Activated naive CD8-positive, alpha-beta T cell treated with anti-CD3 and anti-CD28 coated beads for 36 hours (primary cell): ENCODE measurements around the gene NOCT. TPM values are rescaled to one million over a fixed set of nuclear protein-coding genes. Genes with fewer than 3 reads are reported as not detected.
"Not testable (repeated sequence)": the region's sequence is repeated elsewhere in the genome, so short reads cannot be mapped to it uniquely, and the experiment has no call there.

ENCODE experiments used
- DNase-seq: peaks from one replicate; pipeline ENCODE4 v3.0.0; 2021
- H3K27ac Mint-ChIP-seq: one replicate; pipeline ENCODE4 v1.8.0; 2022; ENCODE audit warnings: mild to moderate bottlenecking, moderate library complexity, mixed read lengths
- H3K27me3 Mint-ChIP-seq: one replicate; pipeline ENCODE4 v1.8.0; 2022; ENCODE audit warnings: mild to moderate bottlenecking, mixed read lengths
- H3K36me3 Mint-ChIP-seq: one replicate; pipeline ENCODE4 v1.8.0; 2021; ENCODE audit warnings: mild to moderate bottlenecking, mixed read lengths
- H3K4me1 Mint-ChIP-seq: one replicate; pipeline ENCODE4 v1.8.0; 2021; ENCODE audit warnings: mixed read lengths
- H3K4me3 Mint-ChIP-seq: one replicate; pipeline ENCODE4 v1.8.0; 2022; ENCODE audit warnings: mild to moderate bottlenecking, moderate library complexity, mixed read lengths
- H3K9me3 Mint-ChIP-seq: one replicate; pipeline ENCODE4 v1.8.0; 2022; ENCODE audit warnings: mixed read lengths
- total RNA-seq, 2 experiments: library from RNA; stranded (reverse); gene quantifications; one replicate each; pipeline ENCODE4 v1.2.3, GENCODE V29; 2021

Gene NOCT
- total RNA-seq, 2 experiments from 2014 or later, result 21.5 to 22.9 TPM

DNA sequence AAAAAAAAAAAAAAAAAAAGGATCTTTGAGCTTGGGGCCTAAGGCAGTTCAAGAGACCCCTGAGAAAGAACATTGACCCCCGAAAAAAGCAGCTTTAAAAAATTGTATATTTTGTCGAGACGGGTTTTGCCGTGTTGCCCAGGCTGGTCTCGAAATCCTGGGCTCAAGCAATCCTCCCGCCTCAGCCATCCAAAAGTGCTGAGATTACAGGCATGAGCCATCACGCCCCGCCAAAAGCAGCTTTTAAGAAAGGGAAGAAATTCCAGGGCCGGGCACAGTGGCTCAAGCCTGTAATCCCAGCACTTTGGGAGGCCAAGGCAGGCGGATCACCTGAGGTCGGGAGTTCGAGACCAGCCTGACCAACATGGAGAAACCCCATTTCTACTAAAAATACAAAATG, 5.5 kb downstream of the NOCT start:
- H3K9me3 Mint-ChIP-seq, result not testable (repeated sequence)

DNA sequence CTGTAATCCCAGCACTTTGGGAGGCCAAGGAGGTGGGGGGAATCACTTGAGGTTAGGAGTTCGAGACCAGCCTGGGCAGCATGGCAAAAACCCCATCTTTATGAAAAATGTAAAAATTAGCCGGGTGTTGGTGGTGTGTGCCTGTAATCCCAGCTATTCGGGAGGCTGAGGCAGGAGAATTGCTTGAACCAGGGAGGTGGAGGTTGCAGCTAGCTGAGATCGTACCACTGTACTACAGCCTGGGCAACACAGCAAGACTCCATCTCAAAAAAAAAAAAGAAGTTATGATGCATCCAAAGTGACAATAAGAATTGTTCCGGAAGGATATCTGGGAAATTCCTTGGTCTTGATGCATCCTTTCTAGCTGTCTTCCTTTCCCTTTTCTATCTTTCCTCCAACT, 7.3 kb downstream of the NOCT start:
- Mint-ChIP-seq H3K27me3 (no peaks in the 10 kb centered on the region), H3K4me1 (peaks cover 18% of the 10 kb centered on the region), H3K4me3 (no peak overlapping the region), H3K27ac (no peak overlapping the region), H3K9me3 (no peaks in the 10 kb centered on the region), H3K36me3 (peaks cover 20% of the 10 kb centered on the region)
- no peak for DNase-seq

More for the DNA sequence above, 5.5 kb downstream of the NOCT start:
- peaks cover 22% of the 10 kb centered on the region for H3K4me1 Mint-ChIP-seq
- H3K36me3 Mint-ChIP-seq, result peaks cover 27% of the 10 kb centered on the region
- H3K27me3 Mint-ChIP-seq, H3K4me3 Mint-ChIP-seq, DNase-seq, H3K27ac Mint-ChIP-seq: not testable (repeated sequence)

DNA sequence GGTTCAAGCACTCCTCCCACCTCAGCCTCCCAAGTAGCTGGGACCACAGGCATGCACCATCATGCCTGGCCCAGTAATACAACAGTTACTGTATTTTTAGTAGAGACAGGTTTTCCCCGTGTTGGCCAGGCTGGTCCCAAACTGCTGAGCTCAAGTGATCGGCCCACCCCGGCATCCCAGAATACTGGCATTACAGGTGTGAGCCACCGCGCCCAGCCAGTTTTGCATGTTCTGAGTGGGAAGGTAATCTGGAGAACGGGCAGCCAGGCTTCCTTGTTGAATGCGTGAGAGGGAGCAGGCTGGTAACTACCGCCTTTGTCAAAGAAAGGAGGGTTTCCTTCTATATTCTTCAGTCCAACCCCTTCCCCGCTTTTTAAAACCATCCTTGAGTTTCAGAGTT, 9.1 kb downstream of the NOCT start:
- no peaks in the 10 kb centered on the region for H3K27me3 Mint-ChIP-seq
- peaks cover 11% of the 10 kb centered on the region for H3K4me1 Mint-ChIP-seq
- DNase-seq, result no peak
- no peak overlapping the region for H3K4me3 Mint-ChIP-seq
- H3K9me3 Mint-ChIP-seq, result no peaks in the 10 kb centered on the region
- H3K36me3 Mint-ChIP-seq, result peaks cover 10% of the 10 kb centered on the region
- no peak overlapping the region for H3K27ac Mint-ChIP-seq

DNA sequence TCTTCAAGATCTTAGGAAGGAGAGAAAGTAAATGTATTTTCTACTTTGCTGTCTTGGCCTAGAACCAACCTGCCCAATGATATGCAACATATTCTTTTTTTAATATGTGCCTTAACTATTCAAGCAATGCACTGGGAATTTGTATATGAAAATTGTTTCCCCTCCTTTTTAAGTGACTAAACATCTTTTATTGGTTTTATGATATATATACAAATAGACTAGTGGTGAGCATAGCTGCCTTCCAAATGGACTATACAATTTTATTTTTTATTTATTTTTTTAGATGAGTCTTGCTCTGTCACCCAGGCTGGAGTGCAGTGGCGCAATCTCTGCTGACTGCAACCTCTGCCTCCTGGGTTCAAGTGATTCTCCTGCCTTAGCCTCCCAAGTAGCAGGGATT, 10.3 kb downstream of the NOCT start:
- Mint-ChIP-seq H3K4me1 (peaks cover 8% of the 10 kb centered on the region), H3K27me3 (no peaks in the 10 kb centered on the region), H3K4me3 (no peak overlapping the region), H3K27ac (no peak overlapping the region), H3K36me3 (peaks cover 4% of the 10 kb centered on the region), H3K9me3 (no peaks in the 10 kb centered on the region)
- no peak for DNase-seq

DNA sequence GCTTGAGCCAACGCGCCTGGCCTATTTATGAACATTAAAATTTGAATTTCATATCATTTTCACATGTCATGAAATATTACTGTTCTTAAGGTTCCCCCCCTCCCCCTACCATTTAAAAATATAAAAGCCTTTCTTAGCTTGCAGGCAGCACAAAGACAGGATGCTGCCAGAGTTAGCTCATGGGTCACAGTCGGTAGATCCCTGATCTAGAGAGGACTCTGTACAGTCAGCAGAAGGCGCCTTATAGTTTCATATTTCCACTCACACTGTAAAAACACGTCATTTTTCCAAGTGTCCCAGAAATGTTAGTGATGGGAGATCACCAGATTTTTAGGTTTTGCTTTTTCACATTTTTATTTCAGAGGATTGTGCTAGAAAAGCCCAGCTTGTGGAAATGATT, 12.2 kb downstream of the NOCT start:
- DNase-seq, result no peak
- no peak overlapping the region for H3K27ac Mint-ChIP-seq
- H3K27me3 Mint-ChIP-seq, result no peaks in the 10 kb centered on the region
- peaks cover 5% of the 10 kb centered on the region for H3K36me3 Mint-ChIP-seq
- H3K4me3 Mint-ChIP-seq, result no peak overlapping the region
- H3K4me1 Mint-ChIP-seq, result peaks cover 12% of the 10 kb centered on the region
- no peaks in the 10 kb centered on the region for H3K9me3 Mint-ChIP-seq

DNA sequence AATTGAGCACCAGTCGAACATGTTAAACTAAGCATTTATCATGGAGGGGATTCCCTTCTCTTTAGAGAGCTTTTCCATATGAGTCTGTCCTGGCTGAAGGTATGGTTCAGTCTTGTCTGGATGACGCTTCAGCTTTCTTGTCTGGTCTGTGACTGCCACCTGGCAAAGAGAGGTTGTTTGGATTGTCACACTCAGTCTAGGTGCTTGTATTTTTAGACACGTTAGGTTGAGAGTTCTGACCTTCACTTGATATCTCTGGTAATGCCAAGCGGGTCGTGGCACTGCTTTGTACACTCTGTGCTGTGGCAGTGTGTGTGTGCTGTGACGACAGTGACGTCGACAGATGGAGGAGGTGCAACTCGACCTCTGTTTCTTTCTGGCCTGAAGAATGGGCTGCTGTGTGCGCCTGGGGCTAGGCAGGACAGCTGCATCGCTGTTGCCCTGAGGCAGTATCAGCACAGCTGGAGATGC, 12.6 kb downstream of the NOCT start:
- no peaks in the 10 kb centered on the region for H3K27me3 Mint-ChIP-seq
- H3K4me3 Mint-ChIP-seq, result no peak overlapping the region
- no peak for DNase-seq
- H3K27ac Mint-ChIP-seq, result no peak overlapping the region
- H3K4me1 Mint-ChIP-seq, result peaks cover 12% of the 10 kb centered on the region
- H3K36me3 Mint-ChIP-seq, result peaks cover 3% of the 10 kb centered on the region
- no peaks in the 10 kb centered on the region for H3K9me3 Mint-ChIP-seq

DNA sequence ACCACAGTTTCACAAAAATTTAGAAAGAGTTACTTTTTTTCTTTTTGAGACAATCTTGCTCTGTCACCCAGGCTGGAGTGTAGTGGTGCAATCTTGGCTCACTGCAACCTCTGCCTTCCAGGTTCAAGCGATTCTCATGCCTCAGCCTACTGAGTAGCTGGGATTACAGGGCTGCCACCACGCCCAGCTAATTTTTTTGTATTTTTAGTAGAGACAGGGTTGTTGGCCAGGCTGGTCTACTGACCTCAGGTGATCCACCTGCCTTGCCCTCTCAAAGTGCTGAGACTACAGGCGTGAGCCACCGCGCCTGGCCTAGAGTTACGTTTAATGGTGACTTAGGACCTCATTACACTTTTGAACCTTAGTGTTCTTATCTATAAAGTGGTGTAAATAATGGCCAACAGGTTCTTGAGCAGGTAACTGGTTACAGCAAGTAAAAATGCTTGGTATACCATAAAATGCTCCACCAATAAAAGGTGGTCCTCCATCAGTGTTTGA, 14.3 kb downstream of the NOCT start:
- not testable (repeated sequence) for DNase-seq, H3K27me3 Mint-ChIP-seq, H3K9me3 Mint-ChIP-seq, H3K36me3 Mint-ChIP-seq, H3K27ac Mint-ChIP-seq, H3K4me3 Mint-ChIP-seq
- peaks cover 16% of the 10 kb centered on the region for H3K4me1 Mint-ChIP-seq

DNA sequence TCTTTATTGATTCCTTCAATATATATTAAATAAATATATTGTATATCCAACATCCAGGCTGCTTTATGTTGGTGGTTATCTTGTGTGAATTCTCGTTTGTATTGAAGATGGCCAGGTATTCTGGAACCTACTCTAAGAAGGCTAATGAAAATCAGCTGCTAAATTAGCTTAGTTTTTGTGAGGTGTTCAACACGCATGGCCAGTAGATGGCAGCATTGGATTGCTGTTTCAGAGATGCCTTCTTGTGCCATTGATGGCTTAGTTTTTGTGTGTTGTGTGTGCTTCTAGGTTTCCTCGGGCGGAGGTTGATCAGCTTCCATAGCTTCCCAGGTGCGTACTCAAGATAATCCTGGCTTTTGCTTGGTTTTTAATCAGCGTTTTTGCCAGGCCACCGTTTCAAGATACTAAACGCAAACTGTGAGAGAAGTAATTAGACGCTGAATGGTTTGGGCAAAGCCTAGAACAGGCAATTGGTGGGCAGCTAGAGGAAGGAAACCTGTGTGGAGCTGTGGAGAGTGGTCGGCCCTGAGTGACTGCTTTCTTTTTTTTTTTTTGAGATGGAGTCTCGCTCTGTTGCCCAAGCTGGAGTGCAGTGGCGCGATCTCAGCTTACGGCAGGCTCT, 15.1 kb downstream of the NOCT start:
- Mint-ChIP-seq H3K9me3 (no peaks in the 10 kb centered on the region), H3K27ac (no peak overlapping the region), H3K4me3 (no peak overlapping the region), H3K4me1 (peaks cover 16% of the 10 kb centered on the region), H3K36me3 (peaks cover 5% of the 10 kb centered on the region), H3K27me3 (no peaks in the 10 kb centered on the region)
- DNase-seq, result peak; percentile 45

DNA sequence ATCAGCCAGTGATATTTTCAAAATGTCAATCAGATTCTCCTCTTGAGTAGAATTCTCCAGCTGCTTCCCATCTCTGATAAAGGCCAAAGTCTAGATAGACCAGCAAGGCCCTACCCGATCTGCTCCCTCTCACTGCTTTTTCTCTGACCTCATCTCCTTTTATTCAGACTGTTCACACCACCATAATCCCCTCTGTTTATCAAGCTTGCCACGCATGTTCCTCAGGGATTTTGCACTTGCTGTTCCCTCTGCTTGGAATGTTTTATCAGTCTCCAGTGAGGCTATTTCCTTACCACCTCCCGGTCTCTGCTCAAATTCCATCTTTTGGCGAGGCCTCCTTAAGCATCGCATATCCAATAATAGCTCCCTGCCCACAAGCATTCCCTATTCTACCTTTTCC, 20.1 kb downstream of the NOCT start:
- Mint-ChIP-seq H3K36me3 (peaks cover 17% of the 10 kb centered on the region), H3K9me3 (no peaks in the 10 kb centered on the region), H3K27me3 (no peaks in the 10 kb centered on the region), H3K4me3 (no peak overlapping the region), H3K4me1 (peaks cover 21% of the 10 kb centered on the region), H3K27ac (no peak overlapping the region)
- no peak for DNase-seq

DNA sequence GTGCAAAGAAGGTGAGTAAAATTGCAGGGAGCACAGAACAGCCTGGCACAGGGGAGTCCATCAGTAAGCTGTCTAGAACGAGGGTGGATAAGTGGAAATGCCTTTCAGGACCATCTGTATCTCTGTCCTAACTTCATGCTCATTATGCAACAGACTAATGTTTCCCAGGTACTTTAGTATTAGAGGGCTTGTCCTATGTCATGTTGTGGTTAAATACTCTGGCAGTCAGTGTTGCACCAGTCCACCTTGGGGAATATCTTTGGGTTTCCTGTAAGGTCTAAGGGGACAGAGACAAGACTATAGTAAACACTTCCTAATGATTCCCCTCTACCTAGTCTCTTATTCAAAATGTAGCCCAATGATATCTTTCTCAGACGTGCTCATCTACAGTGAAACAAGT, 21.3 kb downstream of the NOCT start:
- no peak overlapping the region for H3K4me3 Mint-ChIP-seq
- H3K9me3 Mint-ChIP-seq, result no peaks in the 10 kb centered on the region

DNA sequence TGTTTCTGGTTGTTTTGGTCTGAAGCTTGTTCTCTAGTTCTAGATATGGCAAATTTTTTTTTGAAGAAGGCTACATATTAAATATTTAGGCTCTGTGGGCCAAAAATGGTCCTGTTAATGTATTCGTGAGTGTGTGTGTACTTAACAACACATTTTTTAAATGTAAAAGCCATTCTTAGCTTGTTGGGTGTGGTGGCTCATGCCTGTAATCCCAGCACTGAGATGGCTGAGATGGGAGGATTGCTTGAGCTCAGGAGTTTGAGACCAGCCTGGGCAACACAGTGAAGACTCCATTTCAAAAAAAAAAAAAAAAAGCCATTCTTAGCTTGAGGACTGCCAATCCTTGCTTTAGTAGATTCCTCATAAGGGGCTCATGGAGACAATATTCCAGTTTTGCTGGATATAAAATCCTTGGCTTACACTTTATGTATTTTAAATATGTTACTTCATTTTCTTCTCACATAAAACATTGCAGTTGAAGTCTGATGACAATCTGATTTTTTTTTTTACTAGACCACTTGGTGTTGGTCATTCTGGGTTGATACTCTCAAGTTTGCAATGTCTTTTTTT, 23.4 kb downstream of the NOCT start:
- Mint-ChIP-seq H3K4me1 (peaks cover 17% of the 10 kb centered on the region), H3K27me3 (no peaks in the 10 kb centered on the region), H3K4me3 (no peak overlapping the region), H3K9me3 (no peaks in the 10 kb centered on the region), H3K27ac (no peak overlapping the region), H3K36me3 (peaks cover 21% of the 10 kb centered on the region)
- DNase-seq, result no peak

More for the DNA sequence above, 21.3 kb downstream of the NOCT start:
- no peak for DNase-seq
- no peaks in the 10 kb centered on the region for H3K27me3 Mint-ChIP-seq
- peaks cover 20% of the 10 kb centered on the region for H3K4me1 Mint-ChIP-seq
- peaks cover 17% of the 10 kb centered on the region for H3K36me3 Mint-ChIP-seq
- no peak overlapping the region for H3K27ac Mint-ChIP-seq

DNA sequence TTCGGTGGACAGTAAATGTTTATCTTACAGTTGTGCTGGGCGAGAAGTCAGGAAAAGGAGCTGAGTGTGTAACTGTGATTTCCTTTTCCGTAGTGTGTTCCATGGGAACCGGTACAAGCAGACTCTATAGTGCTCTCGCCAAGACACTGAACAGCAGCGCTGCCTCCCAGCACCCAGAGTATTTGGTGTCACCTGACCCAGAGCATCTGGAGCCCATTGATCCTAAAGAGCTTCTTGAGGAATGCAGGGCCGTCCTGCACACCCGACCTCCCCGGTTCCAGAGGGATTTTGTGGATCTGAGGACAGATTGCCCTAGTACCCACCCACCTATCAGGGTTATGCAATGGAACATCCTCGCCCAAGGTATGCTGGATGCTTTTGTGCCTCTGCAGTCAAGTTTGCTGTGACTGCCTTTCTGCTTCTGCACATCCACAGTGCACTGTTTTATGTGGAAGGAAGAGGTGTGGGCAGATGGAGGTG, 27.4 kb downstream of the NOCT start:
- H3K27me3 Mint-ChIP-seq, result no peaks in the 10 kb centered on the region
- H3K36me3 Mint-ChIP-seq, result peaks cover 21% of the 10 kb centered on the region
- peaks cover 11% of the 10 kb centered on the region for H3K4me1 Mint-ChIP-seq
- no peak overlapping the region for H3K4me3 Mint-ChIP-seq
- no peak for DNase-seq
- no peak overlapping the region for H3K27ac Mint-ChIP-seq
- no peaks in the 10 kb centered on the region for H3K9me3 Mint-ChIP-seq

DNA sequence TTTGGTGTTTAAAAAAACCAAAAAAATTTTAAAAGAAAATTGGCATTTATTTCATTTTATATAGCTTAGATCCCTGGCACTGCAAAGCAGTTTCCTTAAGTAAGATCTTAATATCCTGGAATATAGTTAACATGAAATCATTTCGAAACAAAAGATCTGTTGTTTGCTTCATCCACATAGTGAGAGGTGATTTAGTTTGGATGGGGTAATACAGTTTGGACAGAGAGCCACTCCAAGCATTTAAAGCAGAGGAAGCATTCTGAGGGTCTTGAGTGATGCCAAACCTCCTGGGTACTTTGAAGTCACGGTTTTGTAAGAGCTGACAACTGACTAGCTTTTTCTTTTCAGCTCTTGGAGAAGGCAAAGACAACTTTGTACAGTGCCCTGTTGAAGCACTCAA, 28.7 kb downstream of the NOCT start:
- no peak overlapping the region for H3K4me3 Mint-ChIP-seq
- H3K4me1 Mint-ChIP-seq, result peaks cover 14% of the 10 kb centered on the region
- H3K27me3 Mint-ChIP-seq, result no peaks in the 10 kb centered on the region
- no peaks in the 10 kb centered on the region for H3K9me3 Mint-ChIP-seq
- H3K27ac Mint-ChIP-seq, result peak overlapping the region; percentile 42
- no peak for DNase-seq
- peaks cover 26% of the 10 kb centered on the region for H3K36me3 Mint-ChIP-seq

DNA sequence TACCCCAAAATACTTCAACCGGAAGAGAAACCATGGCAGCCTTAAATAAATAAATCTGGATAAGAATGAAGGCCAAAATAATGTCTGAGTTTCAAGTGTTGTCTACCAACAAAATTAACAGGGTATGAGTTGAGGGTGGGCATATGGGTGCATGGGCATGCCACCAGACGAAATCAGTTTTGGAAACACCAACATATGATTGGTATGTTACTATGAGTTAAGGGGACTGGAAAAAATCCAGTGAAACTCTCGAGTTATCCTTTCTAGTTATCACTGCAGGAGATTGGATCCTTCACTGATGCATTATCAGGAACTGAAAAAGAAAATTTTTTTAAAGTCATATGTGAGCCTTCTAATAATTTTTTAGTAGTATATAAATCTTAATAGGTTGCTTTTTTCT, 32.4 kb downstream of the NOCT start:
- no peak overlapping the region for H3K27ac Mint-ChIP-seq
- H3K27me3 Mint-ChIP-seq, result no peaks in the 10 kb centered on the region
- DNase-seq, result no peak
- H3K36me3 Mint-ChIP-seq, result peaks cover 30% of the 10 kb centered on the region
- H3K4me3 Mint-ChIP-seq, result no peak overlapping the region
- peaks cover 8% of the 10 kb centered on the region for H3K4me1 Mint-ChIP-seq
- H3K9me3 Mint-ChIP-seq, result no peaks in the 10 kb centered on the region

DNA sequence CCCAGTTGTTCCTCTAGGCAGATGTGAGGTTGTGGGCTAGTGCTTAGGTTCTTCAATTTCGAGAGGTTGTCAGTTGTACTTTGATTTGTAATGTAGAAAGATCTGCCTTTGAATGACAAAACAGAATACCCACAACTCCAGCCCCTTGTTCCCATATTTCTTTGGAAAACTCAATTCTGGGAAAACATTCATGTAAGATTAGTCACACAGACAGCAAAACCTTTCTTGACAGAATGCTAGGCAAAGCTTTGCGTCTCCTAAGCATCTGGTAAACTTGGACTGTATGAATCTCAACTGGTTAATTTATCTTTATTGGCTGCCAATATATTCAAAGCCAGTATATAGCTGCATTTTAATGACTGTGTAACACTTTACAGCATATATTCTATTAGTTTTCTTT, 34.9 kb downstream of the NOCT start:
- no peak for DNase-seq
- Mint-ChIP-seq H3K4me3 (no peak overlapping the region), H3K27ac (no peak overlapping the region), H3K36me3 (peaks cover 32% of the 10 kb centered on the region), H3K9me3 (no peaks in the 10 kb centered on the region), H3K27me3 (no peaks in the 10 kb centered on the region), H3K4me1 (peaks cover 8% of the 10 kb centered on the region)

DNA sequence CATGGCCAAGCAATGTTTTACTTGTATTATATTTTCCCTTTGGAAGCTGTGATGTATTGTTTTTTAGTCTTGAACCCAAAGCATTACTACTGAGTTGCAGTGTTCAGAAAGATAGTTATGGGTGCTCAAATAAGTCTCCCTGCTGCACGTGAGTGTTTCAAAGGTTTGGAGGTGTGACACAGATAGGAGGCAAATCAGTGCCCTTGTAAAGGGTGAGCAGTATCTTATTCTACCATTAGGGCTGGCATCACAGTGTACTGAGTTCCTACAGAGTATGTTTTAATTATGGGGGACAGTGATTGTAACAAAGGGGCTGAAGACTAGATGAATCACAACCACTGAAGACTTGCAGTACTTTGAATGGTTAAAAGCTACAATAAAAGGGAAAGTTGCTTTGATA, 38.3 kb downstream of the NOCT start:
- Mint-ChIP-seq H3K4me1 (peaks cover 15% of the 10 kb centered on the region), H3K36me3 (peaks cover 26% of the 10 kb centered on the region), H3K9me3 (no peaks in the 10 kb centered on the region), H3K27ac (no peak overlapping the region), H3K4me3 (no peak overlapping the region), H3K27me3 (no peaks in the 10 kb centered on the region)
- DNase-seq, result no peak
